Right renal cortex interstitium (tissue), 3 donors: ENCODE results near the gene FOSL2. TPM values are rescaled to one million over a fixed set of nuclear protein-coding genes. Genes with fewer than 3 reads are reported as not detected.
"Not testable (repeated sequence)": the region's sequence is repeated elsewhere in the genome, so short reads cannot be mapped to it uniquely, and the experiment has no call there.

Experiments
- DNase-seq, 3 donors: peaks; one replicate each; pipeline ENCODE4 v3.0.0-alpha.2; 2013; ENCODE audit warnings: low read depth in 3 of 3, low spot score in 2 of 3
- polyA plus RNA-seq, 3 donors: library from polyadenylated mRNA; unstranded; fragments of 120-200 nt; gene quantifications; one replicate each; pipeline ENCODE4 v1.2.1, GENCODE V29; 2013; ENCODE audit not compliant: insufficient read length in 3 of 3

The FOSL2 gene
- polyA plus RNA-seq, 3 donors: 19.6 to 25.7 (median 24.7) TPM

DNA sequence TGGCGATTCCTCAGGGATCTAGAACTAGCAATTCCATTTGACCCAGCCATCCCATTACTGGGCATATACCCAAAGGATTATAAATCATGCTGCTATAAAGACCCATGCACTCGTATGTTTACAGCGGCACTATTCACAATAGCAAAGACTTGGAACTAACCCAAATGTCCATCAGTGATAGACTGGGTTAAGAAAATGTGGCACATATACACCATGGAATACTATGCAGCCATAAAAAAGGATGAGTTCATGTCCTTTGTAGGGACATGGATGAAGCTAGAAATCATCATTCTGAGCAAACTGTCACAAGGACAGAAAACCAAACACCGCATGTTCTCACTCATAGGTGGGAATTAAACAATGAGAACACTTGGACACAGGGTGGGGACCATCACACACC is 20.9 kb upstream of the FOSL2 start:
- not testable (repeated sequence) for DNase-seq

DNA sequence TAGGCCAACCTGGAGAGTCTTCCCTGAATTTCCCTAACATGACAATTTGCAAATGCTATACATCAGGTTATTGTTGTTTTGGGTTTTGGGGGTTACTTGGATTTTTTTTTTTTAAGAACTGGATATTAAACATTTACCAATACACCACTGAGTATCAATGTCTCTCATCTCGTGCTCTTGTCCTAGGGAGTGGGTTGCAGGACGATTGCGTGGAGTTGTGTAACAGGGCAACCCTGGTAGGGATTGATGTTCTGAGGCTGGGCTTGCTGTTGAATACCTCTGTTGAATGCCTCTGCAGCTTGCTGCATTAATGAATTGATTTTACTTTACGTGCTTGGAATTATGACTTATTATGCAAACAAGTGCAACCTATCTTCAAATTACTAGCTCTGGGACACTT is 18.8 kb upstream of the FOSL2 start:
- DNase-seq: no peak

DNA sequence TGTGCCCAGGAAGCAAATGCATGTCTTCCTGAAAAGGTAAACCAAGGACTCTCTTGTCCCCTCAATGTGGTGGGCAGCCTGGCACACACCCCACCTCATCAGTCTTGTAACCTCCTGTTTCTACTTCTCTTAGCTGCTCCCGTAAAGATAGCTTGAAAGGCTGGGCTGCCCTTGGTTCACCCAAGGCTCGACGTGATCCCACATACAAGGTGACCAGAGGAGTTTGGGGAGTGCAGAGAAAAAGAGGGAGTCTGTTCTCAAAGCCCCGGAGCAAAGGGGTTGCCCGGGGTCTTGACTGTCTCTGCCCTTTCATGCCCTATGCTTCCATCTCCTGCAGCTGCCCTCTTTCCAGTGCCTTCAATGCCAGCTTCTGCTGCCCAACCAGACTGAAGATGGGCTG is 18.3 kb upstream of the FOSL2 start:
- DNase-seq: no peak

DNA sequence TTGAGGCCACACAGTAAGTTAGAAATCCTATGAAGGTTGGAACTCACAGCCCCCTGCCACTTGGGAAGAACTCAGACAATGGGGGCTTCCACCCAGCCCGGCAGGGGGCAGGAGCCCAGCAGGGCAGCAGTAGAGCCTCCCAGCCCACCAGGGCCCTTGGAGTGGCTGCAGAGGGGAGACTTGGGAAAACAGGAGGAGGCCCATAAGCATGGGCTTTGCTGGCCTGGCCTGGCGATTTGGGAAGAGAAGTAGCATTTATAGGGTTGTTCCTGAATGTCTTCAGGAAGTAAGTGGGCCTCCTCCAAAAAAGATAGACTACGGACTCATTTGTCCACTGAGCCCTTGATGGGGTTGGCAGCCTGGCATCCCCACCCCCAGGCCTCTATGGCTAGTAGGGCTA is 17.4 kb upstream of the FOSL2 start:
- no peak for DNase-seq

DNA sequence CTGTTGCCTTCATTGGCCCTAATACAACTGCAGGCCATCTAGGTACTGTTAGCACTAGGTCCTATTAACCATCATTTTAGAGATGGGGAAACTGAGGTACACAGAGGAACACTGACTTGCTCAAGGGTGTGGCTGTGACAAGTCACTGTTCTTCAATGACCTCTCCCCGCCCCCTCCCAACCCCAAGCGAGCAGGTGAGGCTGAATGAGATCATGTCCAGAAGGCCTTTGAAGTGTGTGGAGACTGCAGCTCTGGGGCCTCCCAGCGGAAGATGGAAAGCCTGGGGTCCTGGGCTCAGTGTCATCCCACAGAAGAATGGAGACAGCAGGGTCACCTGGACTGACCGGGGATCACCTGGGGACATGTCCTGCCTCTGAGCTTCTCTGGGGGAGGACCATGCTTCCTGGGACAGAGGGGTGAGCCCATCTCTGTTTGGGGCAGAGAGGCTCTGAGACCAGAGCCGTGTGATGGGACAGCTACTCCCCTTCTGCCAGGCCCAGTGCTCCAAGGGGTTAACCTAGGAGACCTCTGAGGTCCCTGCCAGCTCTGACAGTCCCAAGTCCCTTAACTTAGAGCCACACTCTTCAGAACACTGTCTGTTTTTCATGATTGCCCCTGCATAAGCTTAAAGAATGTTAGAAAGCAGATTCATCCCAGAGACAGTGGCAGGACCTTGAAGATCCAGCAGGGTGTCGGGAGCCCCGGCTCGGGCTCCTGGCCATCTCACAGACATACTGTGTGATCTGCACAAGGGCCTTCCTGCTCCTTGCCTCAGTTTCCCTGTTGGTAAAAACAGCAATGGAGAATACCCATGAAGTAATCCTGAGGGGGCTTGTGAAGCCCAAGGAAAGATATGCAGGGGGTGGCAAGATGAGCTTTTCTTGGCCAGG is 16.7 kb upstream of the FOSL2 start:
- DNase-seq: no peak

DNA sequence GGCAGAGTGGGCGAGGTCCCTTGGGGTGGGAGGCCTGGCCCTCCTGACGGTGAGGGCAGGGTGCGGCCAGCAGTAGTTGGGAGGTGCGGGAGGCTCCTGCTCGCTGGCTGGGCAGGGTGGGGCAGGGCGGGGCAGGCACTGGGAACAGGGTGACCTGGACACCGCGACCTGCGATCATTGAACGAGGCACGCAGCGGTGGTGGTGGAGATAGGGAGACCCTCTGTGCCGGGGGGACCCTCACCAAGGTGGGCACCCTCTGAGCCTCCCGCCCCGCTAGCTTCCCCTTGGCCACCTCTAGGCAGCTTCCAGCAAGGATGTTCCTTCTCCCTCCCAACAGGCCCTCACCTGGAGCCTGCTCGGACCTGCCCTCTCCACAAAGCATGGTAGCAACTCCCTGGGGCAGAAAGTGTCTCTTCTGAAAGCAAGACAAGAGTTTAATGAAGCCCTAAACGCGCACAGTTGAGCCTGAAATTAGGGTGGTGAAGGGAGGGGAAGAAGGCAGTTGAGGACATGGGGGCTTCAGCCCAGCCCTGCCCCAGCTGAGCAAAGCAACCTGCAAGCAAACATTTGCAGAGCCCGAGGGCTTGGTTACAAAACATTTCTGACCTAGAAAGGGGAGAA is 15.4 kb upstream of the FOSL2 start:
- no peak for DNase-seq

DNA sequence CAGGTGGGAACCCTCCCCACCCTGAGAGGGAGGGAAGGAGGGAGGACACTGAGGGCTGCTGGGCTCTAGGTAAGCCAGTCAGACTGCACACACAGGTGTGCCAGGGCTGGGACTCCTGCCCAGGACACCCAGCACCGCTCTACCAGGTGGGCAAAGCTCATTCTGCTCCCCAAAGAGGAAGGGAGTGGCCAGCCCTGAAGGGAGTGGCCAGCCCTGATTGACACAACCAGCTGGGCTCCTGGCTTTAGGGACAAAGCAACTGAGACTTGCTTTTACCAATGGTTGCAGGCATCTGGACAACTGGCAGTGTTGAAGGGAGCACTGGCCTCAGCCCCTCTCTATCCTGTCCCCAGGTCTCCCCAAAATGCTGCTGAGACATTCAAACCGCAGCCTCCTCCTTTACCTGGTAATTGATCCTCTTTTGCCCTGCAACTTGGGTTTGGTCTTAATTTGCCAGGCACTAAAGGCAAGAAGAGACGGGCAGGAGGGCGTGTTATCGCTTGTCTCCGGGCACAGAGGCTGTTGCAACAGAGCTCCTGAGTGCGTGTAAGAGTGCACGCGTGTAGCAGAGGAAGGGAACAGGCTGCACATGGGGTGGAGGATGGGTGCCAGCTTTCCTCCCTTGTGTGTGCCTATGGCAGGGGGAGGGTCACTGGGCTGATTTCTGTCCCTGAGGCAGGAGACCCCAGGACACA is 14.5 kb upstream of the FOSL2 start:
- DNase-seq: no peak

DNA sequence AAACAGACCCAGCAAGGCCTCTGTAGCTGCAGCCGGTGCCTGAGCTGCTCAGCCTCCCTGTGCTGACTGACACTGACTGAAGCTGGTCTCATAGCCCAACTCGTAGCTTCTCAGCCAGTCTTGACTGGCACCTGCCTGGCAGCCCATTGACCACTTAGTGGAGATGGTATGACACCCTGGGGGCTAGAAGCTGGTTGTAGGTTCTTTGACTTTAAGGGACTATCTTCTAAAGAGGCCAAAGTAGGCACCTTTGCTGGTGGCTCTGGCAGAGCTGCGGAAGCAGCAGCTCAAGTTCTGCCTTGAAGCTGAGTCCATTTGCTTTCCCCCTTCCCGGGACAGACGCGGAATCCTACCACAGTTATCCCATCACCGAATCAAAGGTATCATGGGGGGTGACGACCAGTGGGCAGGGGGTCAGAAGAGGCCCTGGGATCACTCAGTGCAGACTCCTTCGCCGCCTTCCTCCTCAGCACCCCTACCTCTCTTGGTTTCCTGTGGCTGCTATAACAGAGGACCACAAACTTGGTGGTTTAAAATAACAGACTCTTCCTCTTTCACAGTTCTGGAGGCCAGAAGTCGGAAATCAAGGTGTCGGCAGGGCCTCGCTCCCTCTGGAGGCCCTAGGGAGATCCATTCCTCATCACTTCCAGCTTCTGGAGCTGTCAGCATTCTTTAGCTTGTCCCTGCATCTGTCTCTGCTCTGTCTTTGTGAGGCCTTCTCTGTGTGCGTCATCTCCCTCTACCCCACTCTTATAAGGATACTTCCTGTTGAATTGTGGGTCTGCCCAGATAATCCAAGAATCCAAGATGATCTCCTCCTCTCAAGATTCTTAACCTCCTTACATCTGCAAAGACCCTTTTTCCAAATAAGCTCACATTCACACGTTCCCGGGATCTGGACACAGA is 13.7 kb upstream of the FOSL2 start:
- no peak for DNase-seq

DNA sequence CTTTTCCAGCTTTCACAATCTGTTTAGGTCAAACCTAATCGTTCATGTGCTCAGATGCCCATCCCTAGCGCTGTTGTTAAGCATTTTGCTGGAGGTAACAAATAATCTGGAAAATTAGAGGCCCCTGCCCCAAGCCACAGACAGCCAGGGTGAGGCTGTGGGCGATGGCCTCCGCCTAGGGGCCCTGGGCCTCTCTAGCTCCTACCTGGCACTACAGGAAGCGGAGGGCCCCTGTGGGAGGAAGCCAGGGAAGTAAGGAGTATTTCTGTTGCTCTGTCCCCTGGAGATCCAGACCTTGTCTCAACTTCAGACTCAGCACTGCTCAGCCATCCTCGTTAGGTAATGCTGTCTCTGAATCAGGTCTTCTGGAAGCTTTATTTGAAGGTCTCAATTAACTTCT is 12.4 kb upstream of the FOSL2 start:
- DNase-seq: no peak

DNA sequence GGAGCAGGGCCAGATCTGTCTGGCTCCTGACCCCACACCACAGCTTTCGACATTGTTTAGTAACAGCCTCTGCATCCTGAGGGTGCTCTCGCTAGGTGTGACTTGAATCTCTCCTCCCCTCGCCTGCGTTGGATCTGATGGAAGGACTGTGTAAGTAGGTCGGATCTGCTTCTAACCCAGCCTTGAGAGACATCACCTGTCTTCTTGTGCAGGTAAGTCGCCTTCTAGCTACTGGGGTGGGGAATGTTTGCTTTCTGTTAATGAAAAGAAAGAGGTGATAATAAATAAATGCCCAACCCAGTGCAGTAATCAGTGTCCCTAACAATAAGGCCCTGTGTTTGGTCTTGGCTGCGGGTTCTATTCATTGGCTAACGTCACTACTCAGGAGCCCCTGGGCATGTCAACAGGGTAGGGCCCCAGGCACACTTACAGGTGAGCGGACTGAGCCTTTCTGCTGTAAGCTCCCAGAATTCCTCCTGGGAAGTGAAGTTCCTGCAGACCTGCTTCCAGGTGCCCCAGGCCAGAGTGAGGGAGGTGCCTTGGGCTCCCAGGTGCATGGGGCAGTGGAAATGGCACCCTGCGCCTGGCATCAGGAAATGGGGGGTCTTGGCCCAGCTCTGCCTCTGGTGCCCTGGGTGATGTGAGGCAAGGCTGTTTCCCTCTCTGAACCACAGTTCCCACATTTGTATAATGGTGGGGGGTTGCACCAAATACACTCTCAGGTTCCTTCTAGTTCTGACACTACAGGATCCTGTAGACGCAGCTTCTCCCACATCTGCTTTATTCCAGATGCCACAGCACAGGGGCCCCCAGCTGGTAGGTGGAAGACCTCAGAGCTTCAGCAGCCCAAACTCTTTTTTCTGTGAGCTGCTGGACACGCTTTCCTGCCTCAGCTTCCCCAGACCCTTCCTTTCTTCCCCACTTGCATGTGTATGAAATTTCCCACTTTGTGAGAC is 11.2 kb upstream of the FOSL2 start:
- no peak for DNase-seq

DNA sequence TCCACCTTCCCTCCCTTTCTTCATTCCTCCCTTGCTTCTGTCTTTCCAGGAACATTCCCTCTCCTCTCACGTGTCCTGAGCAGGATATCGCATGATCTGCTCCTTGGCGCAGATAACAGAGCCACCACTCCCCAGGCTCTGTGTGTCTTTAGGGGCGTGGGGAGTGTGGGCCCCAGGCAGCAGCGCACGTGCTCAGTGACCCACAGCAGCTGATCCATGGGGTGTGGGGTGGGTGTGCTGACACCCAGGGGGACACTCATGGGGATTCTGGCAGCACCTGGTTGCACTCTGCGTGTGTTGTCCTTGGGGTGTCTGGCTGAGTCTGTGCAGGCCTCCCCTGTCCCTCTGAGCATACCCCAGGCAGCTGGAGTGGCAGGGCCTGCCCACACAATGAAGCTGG is 9.9 kb upstream of the FOSL2 start:
- no peak for DNase-seq

DNA sequence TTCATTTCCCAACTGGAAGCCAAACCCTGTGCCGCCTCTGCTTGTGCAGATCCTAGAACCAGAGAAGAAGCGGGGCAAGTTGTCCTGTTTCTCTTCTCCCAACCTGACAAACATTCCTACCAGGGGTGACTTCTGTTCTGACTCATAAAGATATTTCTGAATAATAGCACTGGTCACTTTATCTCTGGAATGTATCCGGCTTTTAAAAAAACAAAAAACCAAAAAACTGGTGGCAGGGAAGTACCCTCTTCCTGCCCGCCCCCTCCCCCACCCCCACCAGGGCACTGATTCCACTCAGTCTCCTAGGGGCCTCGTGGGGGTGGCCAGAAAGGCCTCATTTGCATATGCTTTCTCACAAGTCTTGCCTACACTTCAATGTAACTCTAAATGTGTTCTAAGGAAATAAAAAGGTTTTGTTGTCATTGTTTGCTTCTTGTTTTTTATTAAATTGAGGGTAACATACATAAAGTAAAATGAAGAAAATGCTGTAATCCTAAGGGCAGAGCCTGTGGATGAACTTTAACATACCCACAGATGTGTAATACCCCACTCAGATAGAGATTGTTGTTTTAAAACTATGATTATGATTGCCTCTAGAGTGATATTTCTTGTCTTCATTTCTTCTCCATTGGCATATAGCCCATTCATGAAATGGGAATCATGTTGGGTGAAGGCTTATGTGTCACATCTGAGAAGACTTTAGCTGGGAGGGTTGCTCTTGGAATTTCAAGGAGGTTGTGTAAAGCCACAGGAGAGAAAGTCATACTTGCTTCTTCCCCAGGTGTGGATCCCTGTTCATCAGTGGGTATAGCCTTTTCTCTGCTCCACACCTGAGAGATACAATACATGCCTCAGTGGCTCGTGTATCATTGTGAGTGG is 5.3 kb upstream of the FOSL2 start:
- DNase-seq: no peak

DNA sequence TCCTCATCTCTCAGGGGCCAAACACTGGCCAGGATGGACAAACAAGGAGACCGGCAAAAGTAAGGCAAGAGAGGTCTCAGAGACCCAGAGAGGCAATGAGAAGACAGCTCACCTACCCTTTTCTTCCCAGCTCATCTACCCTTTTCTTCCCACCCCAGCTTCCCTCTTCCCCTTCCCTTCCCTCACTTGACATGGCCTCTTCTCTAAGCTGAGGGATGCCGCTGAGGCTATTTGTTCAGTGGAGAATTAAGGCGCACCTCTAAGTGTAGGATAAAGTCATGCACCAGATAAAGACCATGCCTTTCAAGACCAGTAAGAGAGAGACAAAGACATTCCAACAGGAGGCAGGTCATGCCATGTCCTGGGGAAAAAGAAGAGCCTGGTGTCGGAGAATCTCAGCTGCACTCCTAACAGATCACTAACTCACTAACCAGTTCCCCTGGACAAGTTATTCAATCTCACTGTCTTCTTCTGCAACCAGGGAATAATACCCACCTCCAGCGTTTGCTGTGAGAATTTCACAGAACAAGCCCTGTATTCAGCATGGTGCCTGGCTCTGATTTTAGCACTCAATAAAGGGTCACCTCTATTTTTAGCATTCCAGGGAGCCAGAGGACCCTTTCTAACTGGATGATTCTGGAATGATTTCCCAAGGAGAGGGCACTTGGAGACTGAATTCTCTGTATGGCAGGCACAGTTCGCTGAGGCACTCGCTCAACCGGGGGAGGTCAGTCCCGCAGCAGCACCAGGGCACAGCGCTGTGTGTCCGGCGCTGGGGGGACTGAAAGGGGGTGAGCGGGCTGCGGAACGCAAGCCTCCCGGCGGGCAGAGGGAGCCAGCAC is 3.0 kb upstream of the FOSL2 start:
- DNase-seq: no peak

DNA sequence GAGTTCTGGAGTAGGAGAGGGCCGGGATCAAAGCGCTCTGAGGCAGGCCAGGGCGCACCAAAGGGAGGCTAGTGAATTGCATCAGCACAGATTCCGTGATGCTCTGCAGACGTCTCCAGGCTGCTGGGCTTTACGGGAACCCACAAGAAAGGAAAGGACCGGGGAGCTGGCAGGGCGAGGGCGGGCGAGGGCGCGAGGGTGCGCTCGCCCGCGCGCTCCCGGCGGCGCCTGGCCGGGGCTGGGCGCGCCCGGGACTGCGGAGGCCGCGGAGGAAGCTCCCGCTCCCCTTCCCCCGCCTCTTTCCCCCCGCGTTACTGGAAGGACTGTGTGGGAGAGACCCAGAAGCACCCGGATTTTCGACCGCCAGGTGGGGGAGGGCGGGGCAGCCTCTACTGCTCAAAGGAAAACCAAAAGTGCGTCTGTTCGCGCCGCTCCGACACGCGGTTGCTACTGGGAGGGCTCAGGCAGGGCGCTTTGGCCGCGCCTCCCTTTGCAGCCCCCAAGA is 2.4 kb upstream of the FOSL2 start:
- no peak for DNase-seq

DNA sequence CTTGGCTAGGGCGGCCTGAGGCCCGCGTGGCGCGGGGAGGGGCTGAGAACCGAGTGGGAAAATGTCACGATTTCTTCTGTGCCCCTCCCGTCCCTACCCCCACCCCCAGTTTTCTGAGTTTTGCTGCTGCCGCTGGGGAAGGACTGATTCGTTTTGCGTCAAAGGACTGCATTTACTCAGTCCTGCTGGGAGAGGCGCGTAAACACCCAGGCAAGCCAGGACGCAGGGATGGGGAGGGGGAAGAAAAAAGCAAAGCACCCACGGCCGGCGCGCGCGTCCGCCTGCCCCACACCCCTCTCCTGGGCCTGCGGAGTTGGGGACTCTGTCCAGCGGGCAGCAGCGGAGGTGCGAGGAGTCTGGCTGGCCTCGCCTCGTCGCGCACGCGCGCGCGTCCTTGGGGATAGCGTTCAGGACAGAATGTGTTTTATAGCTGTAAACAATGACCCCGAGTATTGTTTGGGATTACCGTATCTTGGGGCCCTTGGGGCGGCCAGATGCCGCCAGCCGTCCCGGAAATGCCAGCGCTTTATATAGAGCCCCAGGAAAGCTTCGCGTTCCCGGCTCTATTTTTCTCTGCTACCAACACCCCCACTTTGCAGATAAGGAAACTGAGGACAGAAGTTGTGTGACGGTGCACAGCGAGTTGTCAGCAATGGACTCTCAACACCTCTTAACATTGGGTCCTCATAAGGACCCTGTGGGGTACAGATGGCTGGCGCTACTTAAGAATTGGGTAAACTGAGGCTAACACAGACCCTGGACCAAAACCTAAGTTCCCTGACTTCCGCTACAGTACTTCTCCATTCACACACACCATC is 1.7 kb upstream of the FOSL2 start:
- DNase-seq: no peak

DNA sequence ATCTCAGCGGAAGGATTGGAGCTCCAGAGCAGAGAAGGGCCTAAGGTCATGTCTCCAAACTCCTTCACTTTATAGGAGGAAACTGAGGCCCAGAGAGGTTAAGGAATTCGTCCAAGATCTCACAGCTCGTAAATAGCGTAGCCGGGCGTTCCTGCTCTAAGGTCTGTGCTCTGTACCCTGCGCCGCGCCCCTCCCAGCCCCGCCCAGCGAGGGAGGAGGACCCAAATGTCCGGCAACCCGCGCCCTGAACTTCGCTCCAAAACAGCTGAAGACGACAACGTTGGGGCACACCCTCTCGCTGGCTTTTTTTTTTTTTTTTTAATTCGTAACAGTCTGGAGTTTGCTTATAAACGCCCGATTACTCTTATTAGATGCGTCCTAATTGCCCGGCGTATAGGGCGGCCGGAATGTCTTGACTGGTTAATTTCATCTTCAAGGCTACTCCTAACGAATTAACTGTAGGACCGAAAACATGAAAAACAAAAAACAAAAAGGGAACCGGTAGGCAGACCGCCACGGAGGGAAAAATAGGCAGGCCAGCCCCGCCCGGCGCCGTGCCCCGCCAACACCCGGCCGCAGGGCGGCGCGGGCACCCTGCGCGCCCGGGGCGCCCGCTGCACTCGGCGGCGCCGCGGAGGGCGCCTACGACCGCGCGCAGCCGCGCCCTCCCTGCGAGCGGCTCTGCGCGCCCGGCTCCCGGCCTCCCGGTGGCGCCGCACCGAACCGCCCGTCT is 928 bp upstream of the FOSL2 start:
- DNase-seq: no peak
